Smooth muscle cell of the brain vasculature (primary cell): ENCODE measurements around the gene SS18L1.

Source experiments
- DNase-seq: peaks from one replicate; pipeline ENCODE4 v3.0.0-alpha.2; 2012; ENCODE audit warnings: low read depth, low spot score

The SS18L1 gene

DNA sequence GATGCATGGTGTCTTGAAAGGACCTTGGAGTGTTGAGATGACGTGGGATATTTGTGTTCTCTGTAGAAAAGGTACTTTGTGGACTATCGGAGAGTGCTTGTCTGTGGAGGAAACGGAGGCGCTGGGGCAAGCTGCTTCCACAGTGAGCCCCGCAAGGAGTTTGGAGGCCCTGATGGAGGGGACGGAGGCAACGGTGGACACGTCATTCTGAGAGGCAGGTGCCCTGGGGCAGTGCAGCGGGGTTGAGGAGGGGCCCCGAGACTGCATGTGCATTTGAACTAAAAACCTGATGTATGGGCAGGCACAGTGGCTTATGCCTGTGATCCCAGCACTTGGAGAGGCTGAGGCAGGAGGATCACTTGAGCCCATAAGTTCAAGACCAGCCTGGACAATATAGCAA, 52.2 kb downstream of the SS18L1 start:
- no peak for DNase-seq

DNA sequence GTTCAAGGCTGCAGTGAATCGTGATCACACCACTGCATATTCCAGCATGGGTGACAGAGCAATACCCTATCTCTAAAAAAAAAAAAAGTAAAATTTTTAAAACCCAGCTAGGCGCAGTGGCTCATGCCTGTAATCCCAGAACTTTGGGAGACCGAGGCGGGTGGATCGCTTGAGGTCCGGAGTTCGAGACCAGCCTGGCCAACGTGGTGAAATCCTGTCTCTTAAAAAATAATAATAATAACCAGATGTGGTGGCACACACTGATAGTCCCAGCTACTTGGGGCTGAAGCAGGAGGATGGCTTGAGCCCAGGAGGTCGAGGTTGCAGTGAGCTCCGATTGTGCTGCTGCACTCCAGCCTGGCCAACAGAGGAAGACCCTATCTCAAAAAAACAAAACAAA, 52.7 kb downstream of the SS18L1 start:
- DNase-seq, result no peak

DNA sequence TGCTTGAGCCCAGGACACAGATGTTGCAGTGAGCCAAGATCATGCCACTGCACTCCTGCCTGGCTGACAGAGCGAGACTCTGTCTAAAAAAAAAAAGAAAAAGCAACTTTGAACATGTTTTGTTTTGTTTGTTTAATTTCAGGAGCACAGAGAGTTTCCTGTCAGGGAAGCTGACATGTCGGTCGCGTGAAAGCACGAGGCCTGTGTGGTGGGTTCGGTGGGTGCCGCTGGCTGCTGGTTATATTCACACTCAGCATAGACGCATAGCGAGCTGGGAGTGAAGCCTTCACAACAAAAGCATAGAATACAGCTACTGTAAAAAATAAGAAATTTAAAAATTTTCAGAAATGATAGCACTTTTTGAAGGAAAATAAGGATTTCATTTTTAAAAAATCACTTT, 53.7 kb downstream of the SS18L1 start:
- DNase-seq, result no peak

DNA sequence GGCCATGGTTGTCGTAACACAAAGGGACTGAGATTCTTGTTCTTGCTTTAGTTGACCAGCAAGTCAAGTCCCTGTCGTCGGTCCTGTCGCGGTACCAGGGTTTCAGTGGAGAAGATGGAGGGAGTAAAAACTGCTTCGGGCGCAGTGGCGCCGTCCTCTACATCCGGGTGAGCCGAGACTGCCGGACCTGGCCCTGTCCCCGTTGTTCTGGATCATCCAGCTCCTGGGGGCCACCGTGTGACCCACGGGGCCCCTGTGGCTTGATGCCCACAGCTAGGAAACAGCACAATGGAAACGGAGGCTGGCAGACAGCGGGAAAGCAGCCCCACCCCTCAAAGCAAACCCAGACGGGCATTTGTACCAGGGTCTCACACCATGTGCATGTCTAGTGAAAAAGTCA, 54.2 kb downstream of the SS18L1 start:
- no peak for DNase-seq

DNA sequence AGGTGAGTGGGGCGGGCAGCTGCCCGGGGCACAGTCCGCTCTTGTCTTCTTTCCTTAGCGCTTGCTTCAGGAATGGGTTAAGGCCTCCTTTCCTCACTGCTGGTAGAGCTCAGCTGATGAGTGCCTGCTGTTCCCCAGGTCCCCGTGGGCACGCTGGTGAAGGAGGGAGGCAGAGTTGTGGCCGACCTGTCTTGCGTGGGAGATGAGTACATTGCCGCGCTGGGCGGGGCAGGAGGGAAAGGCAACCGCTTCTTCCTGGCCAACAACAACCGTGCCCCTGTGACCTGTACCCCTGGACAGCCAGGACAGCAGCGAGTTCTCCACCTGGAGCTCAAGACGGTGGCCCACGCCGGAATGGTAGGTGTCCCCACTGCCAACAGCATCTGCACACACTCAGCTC, 54.9 kb downstream of the SS18L1 start:
- no peak for DNase-seq

DNA sequence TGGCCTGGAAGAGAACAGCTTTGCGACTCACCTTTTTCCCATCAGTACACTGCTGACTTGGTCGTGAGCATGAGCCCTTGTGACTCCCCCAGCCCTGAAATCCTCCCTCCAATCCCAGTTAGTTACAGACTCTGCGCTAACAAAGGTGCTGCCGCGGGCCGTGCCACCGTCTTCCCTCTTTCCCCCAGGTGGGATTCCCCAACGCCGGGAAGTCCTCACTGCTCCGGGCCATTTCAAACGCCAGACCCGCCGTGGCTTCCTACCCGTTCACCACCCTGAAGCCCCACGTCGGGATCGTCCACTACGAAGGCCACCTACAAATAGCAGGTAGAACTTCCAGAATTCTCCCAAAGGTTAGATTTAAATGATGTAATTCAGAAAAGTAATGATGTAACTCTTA, 55.4 kb downstream of the SS18L1 start:
- no peak for DNase-seq

DNA sequence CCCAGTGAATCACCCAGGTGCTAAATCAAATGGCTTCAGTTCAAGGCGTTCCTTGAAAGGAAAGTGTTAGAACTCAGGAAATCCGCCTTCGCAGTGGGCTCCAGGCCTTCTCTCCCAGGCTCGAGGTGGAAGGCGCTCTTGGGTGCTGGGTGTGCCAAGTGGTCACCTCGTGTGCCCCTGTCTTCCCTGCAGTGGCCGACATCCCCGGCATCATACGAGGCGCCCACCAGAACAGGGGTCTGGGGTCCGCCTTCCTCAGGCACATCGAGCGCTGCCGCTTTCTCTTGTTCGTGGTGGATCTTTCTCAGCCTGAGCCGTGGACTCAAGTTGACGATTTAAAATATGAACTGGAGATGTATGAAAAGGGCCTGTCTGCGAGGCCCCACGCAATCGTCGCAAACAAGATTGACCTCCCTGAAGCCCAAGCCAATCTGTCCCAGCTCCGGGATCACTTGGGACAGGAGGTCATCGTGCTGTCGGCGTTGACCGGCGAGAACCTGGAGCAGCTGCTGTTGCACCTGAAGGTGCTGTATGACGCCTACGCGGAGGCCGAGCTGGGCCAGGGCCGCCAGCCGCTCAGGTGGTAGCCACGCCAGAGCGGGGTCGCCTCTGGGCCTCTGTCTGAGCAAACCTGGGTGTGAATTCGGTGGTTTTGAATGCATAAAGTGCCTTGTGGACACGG, 57.1 kb downstream of the SS18L1 start:
- no peak for DNase-seq

DNA sequence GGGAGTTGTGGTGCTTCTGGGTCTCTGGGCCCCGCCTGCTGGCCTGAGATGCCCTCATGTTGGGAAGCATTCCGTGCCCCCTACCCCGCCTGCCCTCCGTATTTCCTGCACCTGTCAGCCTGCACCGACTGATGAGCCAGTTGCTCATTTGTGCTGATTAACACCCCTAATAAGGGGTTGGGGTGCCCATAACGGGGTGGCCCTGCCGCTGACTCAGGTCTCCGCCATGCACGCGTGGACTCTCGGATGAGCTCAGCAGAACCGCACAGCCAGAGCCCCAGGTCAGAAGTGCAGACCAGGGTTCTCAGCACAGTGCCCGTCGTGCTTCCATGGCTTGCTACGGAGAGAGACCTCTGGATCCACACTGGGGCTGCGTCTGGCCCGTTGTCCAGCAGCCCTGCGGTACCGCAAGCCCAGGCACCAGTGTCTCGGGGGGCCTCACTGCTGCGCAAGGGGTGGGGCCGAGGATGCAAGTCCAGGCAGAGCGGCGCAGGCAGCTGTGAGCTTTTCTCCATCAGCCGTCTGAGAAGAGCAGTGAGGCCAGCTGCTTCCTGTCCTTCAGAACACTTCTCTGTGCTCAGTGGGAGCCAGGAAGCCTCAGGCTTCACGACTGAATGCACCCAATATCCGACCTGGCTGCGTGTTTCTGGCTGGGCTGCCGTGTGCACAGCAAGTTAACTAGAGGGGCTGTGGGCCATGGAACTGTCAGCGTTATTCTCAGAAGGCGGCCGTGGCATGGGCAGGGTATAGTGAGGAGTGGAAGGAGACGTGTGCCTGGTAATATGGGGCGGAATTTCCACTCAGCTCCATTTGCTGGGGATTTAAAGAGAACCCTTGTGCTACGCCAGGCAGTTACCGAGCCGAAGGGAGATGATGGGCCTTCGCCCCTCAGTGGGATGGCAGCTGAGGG, 57.9 kb downstream of the SS18L1 start:
- DNase-seq, result no peak

DNA sequence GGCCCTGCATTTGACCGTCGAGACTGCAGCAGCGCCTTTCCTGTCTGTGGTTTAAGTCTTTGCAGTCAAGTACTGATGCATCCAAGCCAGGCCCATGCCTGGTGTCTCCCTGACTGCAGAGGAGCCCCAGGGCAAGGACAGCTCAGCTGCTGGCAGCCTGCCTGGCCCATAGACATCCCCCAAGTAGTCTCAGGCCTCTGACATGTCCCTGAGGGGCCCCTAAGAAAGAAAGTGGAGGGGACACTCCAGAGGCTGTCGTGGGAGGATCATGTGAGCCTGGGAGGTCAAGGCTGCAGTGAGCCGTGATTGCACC, 58.5 kb downstream of the SS18L1 start:
- no peak for DNase-seq

DNA sequence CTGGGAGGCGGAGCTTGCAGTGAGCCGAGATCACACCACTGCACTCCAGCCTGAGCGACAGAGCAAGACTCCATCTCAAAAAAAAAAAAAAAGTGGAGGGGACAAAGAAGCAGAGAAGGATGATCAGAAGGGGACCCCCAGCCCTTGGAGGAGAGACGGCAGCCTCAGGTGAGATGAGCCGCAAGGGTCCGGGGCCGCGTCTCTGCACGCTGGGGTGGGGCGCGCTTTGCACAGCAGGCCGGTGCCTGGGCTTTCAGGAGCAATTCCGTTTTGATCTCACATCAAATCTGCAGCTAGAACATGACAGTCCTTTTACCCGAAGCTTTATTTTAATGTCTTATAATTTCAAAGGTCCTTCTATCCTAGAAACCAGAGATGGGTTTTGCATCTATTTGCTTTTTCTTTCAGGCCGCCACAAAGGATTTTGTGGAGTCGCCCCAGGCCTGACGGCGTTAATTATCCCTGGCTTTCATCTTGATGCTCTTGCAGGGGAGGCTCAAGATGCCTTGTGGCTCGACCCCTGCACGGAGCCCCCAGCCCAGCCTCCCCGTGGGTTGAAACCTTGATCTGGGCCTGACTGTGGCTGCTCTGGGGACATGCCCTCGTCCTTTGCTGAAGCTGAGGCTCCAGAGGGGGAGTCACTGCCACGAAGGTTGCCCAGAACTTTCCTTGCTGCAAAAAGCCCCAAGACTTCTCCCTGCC, 59.3 kb downstream of the SS18L1 start:
- no peak for DNase-seq

- no peak for DNase-seq
Observed at GRCh38 chr20:62203378-62204030, 59.9 kb downstream of the SS18L1 start.

GRCh38 chr20:62205618-62206387, 62.2 kb downstream of the SS18L1 start:
- DNase-seq, result no peak

- no peak for DNase-seq
Observed at GRCh38 chr20:62206388-62206775, 62.8 kb downstream of the SS18L1 start.

GRCh38 chr20:62208061-62208794, 64.7 kb downstream of the SS18L1 start:
- DNase-seq, result no peak

GRCh38 chr20:62208795-62209755, 65.5 kb downstream of the SS18L1 start:
- DNase-seq, result no peak

- DNase-seq, result no peak
Observed at GRCh38 chr20:62209850-62210495, 66.4 kb downstream of the SS18L1 start.

GRCh38 chr20:62210496-62210855, 66.9 kb downstream of the SS18L1 start:
- no peak for DNase-seq

DNA sequence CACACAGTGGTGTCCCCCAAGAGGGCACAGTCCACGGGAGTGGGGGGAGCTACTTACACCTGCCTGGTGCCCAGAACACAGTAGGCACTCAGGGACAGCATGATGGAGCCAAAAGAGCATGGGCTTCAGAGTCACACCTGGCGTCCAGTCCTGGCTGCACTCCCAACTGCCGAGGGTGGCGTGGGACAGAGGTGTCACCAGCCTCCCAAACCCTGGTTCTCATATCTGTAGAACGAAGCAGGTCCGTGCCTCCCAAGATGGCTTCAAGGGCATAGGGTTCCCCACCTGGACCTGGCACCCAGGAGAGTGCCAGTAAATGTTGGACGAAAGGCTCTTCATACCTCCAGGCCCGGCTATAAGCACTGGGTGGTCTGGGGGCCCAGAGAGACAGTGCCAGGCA, 67.6 kb downstream of the SS18L1 start:
- no peak for DNase-seq

GRCh38 chr20:62211769-62212288, 68.3 kb downstream of the SS18L1 start:
- DNase-seq, result no peak
